ENCODE data around the gene LGALS3BP. TPM values are rescaled to one million over a fixed set of nuclear protein-coding genes. Genes with fewer than 3 reads are reported as not detected.

LGALS3BP gene
- total RNA-seq, 1 experiment from 2014 or later = 361 TPM

GRCh38 chr17:78940708-78941107, 39.0 kb downstream of the LGALS3BP start:
- in situ Hi-C loops (cut with HindIII; ENCODE audit: low pct_unique_long_range_greater_than_20kb, low sequenced_read_pairs) (no loop called here), intact Hi-C loops (cut with micrococcal nuclease; ENCODE audit: unreplicated experiment) (no loop called here)
- Histone ChIP-seq H3K4me1 (ENCODE audit: control insufficient read depth, insufficient read depth, low read length) (peaks cover 3% of the 10 kb centered on the region; the same call in 1 of the 2 replicates), H3K27ac (ENCODE audit: low read length) (no peak overlapping the region), H3K9me3 (ENCODE audit: control insufficient read depth, insufficient read depth, low read depth, low read length) (no peaks in the 10 kb centered on the region), H3K27me3 (ENCODE audit: control insufficient read depth, insufficient read depth, low read length) (no peaks in the 10 kb centered on the region), H3K36me3 (ENCODE audit: control insufficient read depth, insufficient read depth, low read length) (no peaks in the 10 kb centered on the region), H3K4me3 (ENCODE audit: low read depth in 2 of 2, low read length in 2 of 2) (no peak overlapping the region)
- no peak for DNase-seq (ENCODE audit: low read depth, low spot score)
- ATAC-seq = no peak
- ChIA-PET POLR2A (no interaction called here), CTCF (no interaction called here)
- TF ChIP-seq, protein P1, sequence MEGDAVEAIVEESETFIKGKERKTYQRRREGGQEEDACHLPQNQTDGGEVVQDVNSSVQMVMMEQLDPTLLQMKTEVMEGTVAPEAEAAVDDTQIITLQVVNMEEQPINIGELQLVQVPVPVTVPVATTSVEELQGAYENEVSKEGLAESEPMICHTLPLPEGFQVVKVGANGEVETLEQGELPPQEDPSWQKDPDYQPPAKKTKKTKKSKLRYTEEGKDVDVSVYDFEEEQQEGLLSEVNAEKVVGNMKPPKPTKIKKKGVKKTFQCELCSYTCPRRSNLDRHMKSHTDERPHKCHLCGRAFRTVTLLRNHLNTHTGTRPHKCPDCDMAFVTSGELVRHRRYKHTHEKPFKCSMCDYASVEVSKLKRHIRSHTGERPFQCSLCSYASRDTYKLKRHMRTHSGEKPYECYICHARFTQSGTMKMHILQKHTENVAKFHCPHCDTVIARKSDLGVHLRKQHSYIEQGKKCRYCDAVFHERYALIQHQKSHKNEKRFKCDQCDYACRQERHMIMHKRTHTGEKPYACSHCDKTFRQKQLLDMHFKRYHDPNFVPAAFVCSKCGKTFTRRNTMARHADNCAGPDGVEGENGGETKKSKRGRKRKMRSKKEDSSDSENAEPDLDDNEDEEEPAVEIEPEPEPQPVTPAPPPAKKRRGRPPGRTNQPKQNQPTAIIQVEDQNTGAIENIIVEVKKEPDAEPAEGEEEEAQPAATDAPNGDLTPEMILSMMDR (IDR thresholded peaks at IDR 0.05) = no peak
- TF ChIP-seq SIN3A (IDR thresholded peaks at IDR 0.05; ENCODE audit: borderline replicate concordance, insufficient read depth, low read depth, low read length) (no peak), POLR2AphosphoS5 (IDR thresholded peaks at IDR 0.05; ENCODE audit: low read depth, low read length) (no peak), TCF7L2 (IDR thresholded peaks at IDR 0.05; ENCODE audit: low read depth, low read length) (no peak), REST (IDR thresholded peaks at IDR 0.05; ENCODE audit: insufficient read depth in 1 of 2, low read depth in 2 of 2, low read length in 1 of 2) (no peak)
- BruUV-seq (replicated peaks) = no TSS peak

DNA sequence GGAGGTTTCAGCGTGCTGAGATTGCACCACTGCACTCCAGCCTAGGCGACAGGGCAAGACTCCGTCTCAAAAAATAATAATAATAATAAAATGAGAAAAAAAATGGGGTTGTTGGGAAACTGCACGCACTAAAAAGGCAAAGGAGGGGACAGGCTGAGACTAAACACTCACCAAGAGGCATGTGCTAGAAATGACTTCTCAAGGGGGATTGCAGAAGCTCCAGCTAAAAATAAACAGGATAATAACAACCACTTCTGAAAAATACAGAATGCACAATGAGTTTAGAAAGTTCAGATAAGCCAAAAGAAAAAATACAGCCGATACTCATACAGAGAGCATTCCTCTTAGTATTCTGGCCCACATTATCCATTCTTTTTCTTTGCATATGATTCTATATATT, 39.5 kb downstream of the LGALS3BP start:
- in situ Hi-C loops (cut with HindIII; ENCODE audit: low pct_unique_long_range_greater_than_20kb, low sequenced_read_pairs) (no loop called here), intact Hi-C loops (cut with micrococcal nuclease; ENCODE audit: unreplicated experiment) (no loop called here)
- H3K27ac ChIP-seq (ENCODE audit: low read length) = no peak overlapping the region
- ChIA-PET POLR2A (no interaction called here), CTCF (no interaction called here)
- no peak for ATAC-seq
- no peaks in the 10 kb centered on the region for H3K36me3 ChIP-seq (ENCODE audit: control insufficient read depth, insufficient read depth, low read length)
- no peaks in the 10 kb centered on the region for H3K9me3 ChIP-seq (ENCODE audit: control insufficient read depth, insufficient read depth, low read depth, low read length)
- no TSS peak for BruUV-seq (replicated peaks)
- TF ChIP-seq, protein P1 (IDR thresholded peaks at IDR 0.05) = no peak
- TF ChIP-seq POLR2AphosphoS5 (IDR thresholded peaks at IDR 0.05; ENCODE audit: low read depth, low read length) (no peak), SIN3A (IDR thresholded peaks at IDR 0.05; ENCODE audit: borderline replicate concordance, insufficient read depth, low read depth, low read length) (no peak), TCF7L2 (IDR thresholded peaks at IDR 0.05; ENCODE audit: low read depth, low read length) (no peak), REST (IDR thresholded peaks at IDR 0.05; ENCODE audit: insufficient read depth in 1 of 2, low read depth in 2 of 2, low read length in 1 of 2) (no peak)
- H3K4me3 ChIP-seq (ENCODE audit: low read depth in 2 of 2, low read length in 2 of 2) = no peak overlapping the region
- peaks cover 8% of the 10 kb centered on the region; the same call in 1 of the 2 replicates for H3K4me1 ChIP-seq (ENCODE audit: control insufficient read depth, insufficient read depth, low read length)
- no peaks in the 10 kb centered on the region for H3K27me3 ChIP-seq (ENCODE audit: control insufficient read depth, insufficient read depth, low read length)
- no peak for DNase-seq (ENCODE audit: low read depth, low spot score)

Measured in Panc1 (cell line).